ENCODE results near the gene ANKHD1. TPM values are rescaled to one million over a fixed set of nuclear protein-coding genes. Genes with fewer than 3 reads are reported as not detected.
"Not testable (repeated sequence)": the region's sequence is repeated elsewhere in the genome, so short reads cannot be mapped to it uniquely, and the experiment has no call there.

ANKHD1 gene
- polyA plus RNA-seq, 1 donor, result 56.7 TPM

DNA sequence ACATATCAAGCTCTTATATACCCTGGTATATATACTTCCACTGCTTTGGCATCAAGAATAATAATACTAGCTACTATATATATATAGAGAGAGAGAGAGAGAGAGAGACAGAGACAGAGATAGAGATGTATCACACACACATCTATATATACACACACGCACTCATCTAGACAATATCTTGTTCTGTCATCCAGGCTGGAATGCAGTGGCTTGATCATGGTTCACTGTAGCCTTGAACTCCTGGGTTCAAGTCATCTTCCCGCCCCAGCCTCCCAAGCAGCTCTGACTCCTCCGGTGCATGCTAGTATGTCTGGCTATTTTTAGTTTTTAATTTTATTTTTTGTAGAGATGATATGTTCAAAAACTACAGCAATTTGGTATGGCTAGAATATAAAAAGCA is 22.5 kb downstream of the ANKHD1 start:
- DNase-seq (ENCODE audit: low read depth), result no peak

DNA sequence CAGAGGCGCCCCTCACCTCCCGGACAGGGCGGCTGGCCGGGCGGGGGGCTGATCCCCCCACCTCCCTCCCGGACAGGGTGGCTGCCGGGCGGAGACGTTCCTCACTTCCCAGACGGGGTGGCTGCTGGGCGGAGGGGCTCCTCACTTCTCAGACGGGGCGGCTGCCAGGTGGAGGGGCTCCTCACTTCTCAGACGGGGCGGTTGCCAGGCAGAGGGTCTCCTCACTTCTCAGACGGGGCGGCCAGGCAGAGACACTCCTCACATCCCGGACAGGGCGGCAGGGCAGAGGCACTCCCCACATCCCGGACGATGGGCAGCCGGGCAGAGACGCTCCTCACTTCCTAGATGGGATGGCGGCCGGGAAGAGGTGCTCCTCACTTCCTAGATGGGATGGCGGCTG is 26.1 kb downstream of the ANKHD1 start:
- not testable (repeated sequence) for DNase-seq (ENCODE audit: low read depth)

DNA sequence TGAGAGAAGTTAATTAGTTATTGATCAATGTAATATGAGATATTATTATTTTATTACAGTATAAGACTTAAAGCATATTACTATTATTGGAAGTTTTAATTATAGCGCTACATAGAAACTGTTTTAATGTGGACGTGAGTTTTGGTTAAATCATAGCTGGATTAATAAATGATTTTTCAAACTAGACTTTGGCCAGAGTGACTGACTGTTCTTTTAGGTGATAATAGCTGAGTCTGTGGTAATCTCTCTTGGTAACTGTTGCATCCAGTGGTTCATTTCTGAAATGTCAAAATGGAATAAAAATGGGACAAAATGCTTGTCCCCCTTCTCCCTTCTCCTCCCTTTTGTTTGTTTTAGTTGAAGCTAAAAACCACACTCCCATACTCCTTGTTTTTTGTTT is 28.1 kb downstream of the ANKHD1 start:
- no peak for DNase-seq (ENCODE audit: low read depth)

DNA sequence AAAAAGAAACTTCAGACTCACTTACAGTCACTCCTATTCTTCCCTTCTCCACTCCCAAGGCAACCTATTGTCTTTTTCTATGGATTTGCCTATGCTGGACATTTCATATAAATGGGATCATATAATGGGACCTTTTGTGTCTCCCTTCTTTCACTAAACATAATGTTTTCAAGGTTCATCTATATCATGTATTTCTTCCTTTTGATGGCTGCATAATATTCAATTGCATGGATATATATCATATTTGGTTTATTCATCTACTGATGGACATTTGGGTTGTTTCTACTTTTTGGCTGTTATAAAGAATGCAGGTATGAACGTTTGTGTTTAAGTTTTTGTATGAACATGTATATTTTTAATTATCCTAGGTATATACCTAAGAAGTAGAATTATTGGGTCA is 30.6 kb downstream of the ANKHD1 start:
- no peak for DNase-seq (ENCODE audit: low read depth)

DNA sequence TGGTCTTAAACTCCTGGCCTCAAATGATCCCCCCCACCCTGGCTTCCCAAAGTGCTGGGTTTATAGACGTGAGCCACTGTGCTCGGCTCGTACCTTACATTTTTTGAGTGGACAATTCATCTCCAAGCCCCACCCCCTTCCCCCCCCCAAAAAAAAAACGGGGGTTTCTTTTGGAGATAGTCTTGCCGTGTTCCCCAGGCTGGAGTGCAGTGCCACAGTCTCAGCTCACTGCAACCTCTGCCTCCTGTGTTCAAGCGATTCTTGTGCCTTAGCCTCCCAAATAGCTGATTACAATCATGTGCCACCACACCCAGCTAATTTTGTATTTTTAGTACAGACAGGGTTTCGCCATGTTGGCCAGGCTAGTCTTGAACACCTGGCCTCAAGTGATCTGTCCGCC is 31.3 kb downstream of the ANKHD1 start:
- DNase-seq (ENCODE audit: low read depth), result no peak

DNA sequence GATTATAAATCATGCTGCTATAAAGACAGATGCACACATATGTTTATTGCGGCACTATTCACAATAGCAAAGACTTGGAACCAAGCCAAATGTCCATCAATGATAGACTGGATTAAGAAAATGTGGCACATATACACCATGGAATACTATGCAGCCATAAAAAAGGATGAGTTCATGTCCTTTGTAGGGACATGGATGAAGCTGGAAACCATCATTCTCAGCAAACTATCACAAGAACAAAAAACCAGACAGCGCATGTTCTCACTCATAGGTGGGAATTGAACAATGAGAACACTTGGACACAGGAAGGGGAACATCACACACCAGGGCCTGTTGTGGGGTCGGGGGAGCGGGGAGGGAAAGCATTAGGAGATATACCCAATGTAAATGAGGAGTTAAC is 55.7 kb downstream of the ANKHD1 start:
- DNase-seq (ENCODE audit: low read depth), result not testable (repeated sequence)

DNA sequence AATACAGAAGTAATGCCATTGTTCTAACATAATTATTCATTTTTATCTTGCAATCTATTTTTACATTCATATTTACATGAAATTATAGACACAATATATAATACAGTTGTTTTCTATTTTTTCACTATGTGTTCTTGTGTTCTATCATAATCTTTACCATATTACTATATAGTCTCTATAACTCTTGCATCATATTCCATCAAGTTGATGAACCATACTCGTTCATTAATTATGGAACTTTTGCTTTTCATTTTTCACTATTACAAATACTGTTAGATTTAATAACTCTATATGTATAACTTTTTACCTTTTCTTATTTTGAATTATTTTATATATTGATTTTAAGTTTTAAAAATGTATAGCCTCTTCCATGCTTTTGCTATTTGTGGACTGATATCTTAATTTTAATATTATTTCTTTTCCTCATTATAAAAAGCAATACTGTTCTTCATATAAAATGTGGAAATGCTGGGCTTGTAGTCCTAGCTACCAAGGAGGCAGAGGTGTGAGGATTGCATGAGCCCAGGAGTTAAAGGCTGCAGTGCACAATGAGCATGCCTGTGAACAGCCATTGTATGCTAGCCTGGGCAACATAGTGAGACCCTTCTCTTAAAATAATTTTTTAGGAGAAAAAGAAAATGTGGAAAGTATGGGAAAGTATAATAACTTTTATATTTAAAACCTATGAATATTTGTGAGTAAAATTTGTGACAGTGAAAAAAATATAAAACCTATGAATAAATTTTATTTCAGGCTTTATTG is 65.5 kb downstream of the ANKHD1 start:
- DNase-seq (ENCODE audit: low read depth), result no peak

DNA sequence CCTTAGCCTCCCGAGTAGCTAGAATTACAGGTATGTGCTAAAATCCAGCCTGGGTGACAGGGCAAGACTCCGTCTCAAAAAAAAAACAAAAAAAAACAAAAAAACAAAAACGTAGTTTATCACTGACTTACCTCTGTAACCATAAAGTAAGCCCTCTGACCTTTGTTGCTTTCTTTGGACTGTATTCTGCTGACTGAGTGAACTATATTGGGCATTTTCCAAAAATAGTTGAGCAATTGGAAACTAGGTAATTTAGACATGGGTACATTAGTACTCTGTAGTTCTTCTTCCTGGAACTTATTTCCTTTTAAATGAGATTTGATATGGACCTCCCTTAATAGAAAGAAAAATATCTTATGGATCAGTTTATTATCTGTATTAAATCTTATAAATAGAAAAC is 66.6 kb downstream of the ANKHD1 start:
- no peak for DNase-seq (ENCODE audit: low read depth)

DNA sequence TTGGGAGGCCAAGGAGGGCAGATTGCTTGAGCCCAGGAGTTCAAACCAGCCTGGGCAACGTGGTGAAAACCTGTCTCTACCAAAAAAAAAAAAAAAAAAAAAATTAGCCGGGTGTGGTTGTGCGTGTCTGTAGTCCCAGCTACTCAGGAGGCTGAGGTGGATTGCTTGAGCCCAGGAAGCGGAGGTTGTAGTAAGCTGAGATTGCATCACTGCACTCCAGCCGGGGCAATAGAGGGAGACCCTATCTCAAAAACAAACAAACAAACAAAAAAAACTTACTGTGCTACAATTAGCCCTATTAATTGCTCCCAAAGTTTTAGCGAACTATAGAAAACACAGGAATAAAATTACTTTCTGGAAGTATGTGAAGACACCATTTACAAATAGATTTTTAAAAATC is 67.6 kb downstream of the ANKHD1 start:
- no peak for DNase-seq (ENCODE audit: low read depth)

DNA sequence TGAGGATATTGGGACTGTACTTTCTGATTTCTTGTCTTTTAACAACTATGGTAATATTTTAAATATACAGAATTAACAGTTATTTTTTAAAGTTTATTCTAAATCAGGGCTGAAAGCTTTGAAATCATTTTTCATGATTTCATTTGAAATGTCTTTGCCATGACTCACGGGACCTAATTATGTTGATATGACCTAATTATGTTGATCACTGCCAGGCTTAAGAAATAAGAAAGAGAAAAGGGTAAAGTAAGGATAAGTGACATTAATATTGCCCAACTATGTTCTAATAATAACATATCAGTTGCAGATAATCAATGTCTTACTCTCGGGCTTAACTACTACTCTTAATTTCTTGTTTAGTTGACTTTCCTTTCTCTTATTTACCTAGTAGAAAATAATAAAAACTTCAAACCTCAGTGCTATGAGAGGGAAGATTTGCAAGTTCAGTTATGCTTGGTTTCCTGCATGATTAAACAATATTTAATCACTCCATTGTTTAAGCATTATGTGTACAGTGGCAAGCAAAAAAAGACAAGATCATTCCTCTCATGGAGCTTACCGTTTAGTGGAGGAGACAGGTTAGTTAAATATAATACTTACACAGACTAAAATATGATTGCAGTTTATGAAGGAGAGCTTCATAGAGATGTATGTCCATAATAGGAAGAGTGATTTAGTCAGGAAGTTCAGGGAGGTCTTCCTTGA is 78.8 kb downstream of the ANKHD1 start:
- DNase-seq (ENCODE audit: low read depth), result no peak

DNA sequence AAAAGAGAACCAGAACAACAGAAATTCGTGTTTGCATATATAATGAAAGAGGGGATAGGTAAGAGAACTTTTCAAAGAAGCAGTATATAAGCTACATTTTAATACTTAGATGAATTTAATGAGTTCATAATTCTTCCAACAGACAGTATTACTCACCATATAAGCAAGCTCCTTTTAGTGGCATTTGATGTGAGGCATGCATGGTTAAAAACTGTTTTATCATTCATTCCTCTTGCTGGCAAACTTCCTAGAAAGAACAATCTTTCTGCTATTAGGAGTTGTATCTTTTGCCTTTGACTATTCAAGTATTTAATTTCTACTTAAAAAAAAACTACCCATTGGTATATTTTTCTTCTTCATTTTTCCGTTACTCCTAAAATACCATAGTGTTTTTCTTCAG is 80.1 kb downstream of the ANKHD1 start:
- DNase-seq (ENCODE audit: low read depth), result no peak

DNA sequence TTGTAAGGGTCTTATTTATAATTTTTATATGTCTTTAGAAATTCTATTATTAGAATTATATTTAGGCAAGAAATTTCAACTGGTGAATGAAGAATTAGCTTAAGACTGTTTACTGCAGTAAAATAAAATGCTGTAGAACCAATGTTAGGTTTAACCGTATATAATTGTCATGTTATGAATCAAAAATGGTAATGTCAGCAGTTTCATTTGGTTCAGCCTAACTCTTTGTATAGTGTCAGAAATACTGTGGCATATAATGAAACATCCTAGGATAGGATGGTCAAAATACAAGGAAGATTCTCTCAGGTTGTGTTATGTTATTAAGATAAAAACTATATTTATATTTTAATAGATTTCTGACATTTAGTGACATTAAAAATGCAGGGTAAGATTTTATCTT is 81.4 kb downstream of the ANKHD1 start:
- no peak for DNase-seq (ENCODE audit: low read depth)

DNA sequence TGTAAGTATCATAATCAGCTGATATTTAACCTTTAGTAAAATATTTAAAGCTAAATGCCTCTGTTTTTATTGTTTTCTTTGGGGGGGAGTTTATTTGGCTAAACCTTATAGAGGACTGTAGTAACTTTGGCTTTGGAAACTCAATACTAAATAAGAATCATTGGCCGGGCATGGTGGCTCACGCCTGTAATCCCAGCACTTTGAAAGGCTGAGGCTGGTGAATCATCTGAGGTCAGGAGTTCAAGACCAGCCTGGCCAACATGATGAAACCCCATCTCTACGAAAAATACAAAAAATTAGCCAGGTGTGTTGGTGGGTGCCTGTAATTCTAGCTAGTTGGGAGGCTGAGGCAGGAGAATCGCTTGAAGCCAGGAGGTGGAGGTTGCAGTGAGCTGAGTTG is 86.5 kb downstream of the ANKHD1 start:
- not testable (repeated sequence) for DNase-seq (ENCODE audit: low read depth)

DNA sequence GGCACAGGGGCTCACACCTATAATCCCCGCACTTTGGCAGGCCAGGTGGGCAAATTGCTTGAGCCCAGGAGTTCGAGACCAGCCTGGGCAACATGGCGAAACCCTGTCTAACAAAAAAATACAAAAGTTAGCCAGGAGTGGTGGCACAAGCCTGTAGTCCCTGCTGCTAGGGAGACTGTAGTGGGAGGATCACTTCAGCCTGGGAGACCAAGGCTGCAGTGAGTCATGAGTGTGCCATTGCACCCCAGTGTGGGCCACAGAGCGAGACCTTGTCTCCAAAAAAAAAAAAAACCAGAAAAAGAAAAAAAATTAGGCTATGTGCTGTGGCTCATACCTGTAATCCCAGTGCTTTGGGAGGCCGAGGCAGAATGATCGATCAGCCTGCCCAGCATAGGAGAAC is 87.3 kb downstream of the ANKHD1 start:
- no peak for DNase-seq (ENCODE audit: low read depth)

DNA sequence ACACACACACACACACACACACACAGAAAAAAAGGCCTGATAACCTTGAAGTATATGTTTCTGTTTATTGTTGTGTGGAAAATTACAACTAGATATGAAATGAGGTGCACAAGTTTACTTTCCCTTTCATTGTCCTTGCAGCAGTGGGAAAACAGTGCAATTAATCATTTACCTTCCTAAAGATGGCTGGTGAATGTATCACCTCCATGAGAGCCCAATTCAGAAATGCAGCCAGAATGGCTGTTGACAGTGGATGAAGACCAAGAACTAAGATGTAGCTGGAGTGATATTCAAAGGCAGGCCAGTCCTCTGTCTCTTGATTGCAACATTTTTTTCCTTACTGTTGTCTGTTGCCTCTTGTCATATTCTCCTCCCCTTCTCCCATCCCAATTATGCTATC is 96.3 kb downstream of the ANKHD1 start:
- DNase-seq (ENCODE audit: low read depth), result no peak

DNA sequence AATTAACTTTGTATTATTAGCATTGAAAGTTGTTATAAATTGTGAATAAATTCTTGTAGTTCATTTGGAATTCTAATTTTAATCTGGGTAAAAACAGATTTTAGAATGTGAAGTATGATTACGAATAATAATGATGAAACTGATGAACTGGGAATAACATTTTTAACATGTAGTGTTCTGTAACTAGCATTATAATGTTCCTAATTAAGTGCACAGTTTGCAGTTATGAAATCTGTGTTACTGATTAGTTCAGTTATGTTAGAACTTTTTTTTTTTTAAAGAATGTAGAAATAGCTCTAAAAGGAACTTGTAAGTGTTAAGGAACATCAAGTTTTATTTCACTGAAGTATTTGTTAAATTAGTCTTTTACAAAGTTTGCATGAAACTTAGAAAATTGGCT is 97.0 kb downstream of the ANKHD1 start:
- DNase-seq (ENCODE audit: low read depth), result no peak

DNA sequence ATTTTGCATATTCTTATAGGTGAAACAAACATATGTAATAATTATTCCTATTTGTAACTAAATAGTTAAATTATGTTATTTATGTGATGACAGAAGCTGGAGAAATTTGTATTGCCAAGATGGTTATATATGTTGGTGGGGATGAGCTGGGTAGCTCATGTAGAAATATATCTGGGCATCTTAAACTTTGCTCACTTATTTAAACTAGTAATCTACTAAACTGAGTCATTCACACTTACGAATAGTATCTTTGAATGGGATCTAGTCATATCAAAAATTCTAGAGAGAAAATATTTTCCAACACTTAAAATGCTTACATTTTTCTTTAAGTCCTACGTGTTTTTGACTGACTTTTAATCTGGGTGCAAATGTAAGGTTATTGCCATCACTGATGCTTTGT is 101.2 kb downstream of the ANKHD1 start:
- DNase-seq (ENCODE audit: low read depth), result no peak

DNA sequence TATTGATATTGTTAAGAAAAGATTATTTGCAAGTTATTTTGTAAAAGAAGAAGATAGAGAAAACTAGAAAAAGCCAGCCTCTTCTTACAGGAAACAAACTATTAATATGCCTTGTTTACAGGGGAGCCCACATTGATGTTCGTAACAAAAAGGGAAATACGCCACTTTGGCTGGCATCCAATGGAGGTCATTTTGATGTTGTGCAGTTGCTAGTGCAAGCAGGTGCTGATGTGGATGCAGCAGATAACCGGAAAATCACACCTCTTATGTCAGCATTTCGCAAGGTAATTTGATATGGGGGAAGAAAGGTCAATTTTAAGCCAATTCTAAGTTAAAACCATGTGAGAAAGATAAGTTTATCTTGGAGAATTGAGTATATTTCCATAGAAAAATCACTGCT is 108.3 kb downstream of the ANKHD1 start:
- DNase-seq (ENCODE audit: low read depth), result no peak

DNA sequence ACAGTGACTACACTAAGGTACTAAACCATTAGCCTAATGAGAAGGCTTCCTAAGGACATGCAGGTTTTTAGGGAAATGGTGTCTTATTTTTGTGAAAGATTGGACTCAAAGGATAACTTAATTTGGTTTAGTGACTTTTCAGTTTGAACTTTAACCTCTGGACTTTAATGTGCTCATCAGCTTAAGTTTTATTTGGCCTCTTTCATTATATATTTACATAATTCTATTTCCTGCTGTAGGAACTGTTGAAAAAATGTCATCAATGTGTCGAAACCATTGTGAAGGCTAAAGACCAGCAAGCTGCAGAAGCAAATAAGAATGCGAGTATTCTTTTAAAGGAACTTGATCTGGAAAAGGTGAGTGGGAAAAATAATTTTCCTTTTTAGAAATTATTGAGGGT is 111.5 kb downstream of the ANKHD1 start:
- DNase-seq (ENCODE audit: low read depth), result no peak

DNA sequence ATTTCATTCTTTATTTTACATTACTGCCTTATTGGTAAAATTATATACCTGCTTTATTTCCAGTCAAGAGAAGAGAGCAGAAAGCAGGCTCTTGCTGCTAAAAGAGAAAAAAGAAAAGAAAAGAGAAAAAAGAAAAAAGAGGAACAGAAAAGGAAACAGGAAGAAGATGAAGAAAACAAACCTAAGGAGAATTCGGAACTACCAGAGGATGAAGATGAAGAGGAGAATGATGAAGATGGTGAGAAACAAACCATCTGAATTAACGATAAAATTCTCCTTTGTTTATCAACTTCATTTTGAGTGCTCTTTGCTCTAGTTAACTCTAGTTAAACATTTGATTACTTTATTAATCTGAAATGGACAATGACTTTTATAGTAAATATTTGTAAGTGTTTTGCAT is 122.4 kb downstream of the ANKHD1 start:
- DNase-seq (ENCODE audit: low read depth), result no peak

DNA sequence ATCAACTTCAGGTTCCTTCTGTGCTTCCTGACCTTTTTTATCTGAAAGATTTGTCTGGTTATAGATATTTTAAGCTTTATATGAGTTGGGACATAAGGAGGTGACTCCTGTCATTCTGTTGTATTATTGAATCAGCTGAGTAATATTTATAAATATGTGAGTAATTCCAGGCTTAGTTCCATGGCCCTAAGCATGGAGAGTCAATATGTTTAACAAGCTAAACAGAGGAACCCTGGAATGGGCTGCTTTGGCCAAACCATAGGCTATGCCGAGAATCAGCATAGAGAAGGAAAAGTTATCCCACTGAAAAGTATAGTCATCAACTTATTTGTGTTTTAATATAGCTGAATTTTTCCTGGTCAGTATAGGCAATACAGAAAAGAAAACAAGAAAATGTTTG is 138.6 kb downstream of the ANKHD1 start:
- DNase-seq (ENCODE audit: low read depth), result no peak

DNA sequence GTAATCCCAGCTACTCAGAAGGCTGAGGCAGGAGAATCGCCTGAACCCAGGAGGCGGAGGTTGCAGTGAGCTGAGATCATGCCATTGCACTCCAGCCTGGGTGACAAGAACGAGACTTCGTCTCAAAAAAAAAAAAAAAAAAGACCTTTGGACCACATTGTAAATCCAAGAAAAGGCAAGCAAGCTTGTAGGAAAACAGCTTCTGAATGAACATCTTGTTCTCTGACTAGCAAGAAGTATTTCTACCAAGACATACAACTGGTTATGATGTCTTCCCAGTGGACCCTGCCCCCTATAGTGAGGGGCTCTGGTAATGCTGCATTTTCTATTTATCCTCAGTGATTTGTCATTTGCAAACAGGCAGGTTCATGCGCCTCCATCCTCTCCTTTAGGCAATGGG is 141.3 kb downstream of the ANKHD1 start:
- DNase-seq (ENCODE audit: low read depth), result no peak

DNA sequence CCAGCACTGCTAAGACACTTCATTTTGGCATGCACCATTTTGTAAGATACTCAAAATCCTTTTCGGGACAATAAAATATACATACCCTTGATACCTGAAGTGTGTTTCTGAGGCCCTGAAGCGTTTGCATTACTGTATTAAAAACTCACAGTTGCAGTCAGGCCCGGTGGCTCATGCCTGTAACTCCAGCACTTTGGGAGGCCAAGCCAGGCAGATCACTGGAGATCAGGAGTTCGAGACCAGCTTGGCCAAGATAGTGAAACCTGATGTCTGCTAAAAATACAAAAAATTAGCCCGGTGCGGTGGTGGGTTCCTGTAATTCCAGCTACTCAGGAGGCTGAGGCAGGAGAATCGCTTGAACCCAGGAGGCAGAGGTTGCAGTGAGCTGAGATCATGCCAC is 143.4 kb downstream of the ANKHD1 start:
- DNase-seq (ENCODE audit: low read depth), result no peak

DNA sequence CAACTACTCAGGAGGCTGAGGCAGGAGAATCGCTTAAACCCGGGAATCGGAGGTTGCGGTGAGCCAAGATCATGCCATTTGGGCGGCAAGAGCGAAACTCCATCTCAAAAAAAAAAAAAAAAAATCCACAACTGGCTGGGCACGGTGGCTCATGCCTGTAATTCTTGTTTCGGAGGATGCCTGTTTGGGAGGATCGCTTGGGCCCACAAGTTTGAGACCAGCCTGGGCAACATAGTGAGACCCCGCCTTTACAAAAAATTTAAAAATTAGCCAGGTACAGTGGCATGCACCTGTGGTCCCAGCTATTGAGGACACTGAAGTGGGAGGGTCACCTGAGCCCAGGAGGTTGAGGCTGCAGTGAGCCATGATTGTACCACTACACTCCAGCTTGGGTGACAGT is 144.0 kb downstream of the ANKHD1 start:
- no peak for DNase-seq (ENCODE audit: low read depth)

All from forelimb muscle (tissue), 1 donor.